HG02981 (cell line): ENCODE results near the gene ATAD3A.
"Not testable (repeated sequence)": the region's sequence is repeated elsewhere in the genome, so short reads cannot be mapped to it uniquely, and the experiment has no call there.

Experiments
- ATAC-seq: cut with Tn5 transposase; IDR thresholded peaks from one replicate; pipeline ENCODE4 v1.9.1; 2021; ENCODE audit warnings: mild to moderate bottlenecking, moderate library complexity; ENCODE audit not compliant: unreplicated experiment

ATAD3A gene

DNA sequence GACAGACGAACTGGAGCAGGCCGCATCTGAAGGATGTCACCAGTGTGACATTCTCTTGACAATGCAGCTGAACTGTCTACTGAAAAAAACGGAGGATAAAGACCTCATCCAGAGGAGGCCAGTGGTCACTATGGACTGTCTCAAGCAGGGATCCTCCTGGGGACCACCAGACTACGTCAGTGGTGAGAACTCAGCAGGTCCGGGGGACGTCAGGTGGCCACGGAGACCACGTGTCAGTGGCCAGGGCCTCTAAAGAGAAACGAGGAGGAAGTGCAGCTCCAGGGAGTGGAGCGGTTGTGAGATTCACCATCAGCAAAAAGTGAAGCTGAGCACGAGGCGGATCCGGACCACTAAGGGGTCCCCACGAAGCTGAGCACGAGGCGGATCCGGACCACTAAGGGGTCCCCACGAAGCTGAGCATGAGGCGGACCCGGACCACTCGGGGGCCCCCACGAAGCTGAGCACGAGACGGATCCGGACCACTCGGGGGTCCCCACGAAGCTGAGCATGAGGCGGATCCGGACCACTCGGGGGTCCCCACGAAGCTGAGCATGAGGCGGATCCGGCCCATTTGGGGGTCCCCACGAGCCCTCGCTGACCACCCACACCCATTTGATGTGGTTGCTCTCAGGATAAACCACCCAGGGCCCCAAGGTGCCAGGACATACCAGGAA, 42.0 kb downstream of the ATAD3A start:
- no peak for ATAC-seq

GRCh38 chr1:1554550-1554925, 42.6 kb downstream of the ATAD3A start:
- ATAC-seq: no peak

DNA sequence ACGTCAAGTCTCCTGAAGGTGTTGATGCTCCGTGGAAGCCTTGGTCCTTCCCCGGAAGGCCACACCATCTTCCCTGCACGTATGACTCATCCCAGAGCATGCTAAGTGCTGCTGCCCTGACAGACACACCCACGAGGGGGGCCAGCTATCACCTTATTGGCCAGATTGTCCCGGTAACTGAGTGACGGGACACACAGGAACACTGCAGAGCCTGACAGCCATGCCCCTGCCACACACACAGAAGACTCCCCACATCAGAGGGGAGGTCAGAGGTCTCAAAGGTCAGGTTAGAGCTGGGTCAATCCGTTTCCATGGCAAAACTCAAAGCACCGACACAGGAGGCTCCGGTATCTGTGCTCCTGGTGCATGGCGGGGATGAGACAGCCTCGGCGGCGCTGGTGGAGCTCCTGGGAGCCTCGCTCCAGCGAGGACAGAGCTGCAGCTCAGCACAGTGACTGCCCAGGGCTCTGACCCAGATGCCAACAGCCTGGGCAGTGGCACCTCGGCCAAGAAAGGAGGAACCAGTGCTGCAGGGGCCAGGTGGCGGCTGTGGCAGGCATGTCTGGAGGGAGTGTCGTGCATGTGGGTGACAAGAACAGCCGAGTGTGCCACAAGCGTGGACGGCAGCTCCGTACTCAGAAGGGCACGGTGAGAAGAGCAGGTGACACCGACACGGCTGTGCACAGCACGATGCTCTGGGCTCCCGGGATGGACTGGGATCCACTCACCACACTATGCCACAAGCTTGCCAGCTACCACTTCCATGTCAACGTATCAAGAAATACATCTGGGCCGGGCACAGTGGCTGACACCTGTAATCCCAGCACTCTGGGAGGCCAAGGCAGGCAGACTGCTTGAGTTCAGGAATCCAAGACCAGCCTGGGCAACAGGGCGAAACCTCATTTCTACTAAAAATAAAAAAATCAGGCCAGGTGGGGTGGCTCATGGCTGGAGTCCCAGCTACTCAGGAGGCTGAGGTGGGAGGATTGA, 43.3 kb downstream of the ATAD3A start:
- ATAC-seq: no peak

GRCh38 chr1:1556505-1556904, 44.5 kb downstream of the ATAD3A start:
- no peak for ATAC-seq

- not testable (repeated sequence) for ATAC-seq
Observed at GRCh38 chr1:1556961-1557360, 45.0 kb downstream of the ATAD3A start.

GRCh38 chr1:1557688-1558087, 45.7 kb downstream of the ATAD3A start:
- not testable (repeated sequence) for ATAC-seq

DNA sequence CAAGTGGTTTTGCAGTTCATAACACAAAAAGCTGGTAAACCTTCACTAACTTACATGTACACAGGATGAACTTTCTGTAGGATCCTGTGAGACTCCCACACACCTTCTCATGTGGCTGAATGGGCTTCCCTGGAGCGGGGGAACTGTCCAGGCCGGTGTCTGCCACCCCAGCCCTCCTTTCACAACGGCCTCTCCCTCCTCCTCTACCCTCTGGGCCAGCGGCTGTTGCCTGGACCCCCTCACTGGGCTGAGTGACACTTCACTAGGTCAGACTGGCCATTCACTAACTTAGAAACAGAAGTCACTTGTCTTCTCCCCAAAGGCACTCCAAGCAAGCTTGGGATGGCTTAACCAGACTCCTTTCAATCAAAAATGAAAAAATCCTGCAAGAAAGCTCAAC, 46.6 kb downstream of the ATAD3A start:
- ATAC-seq: no peak

GRCh38 chr1:1559066-1559465, 47.1 kb downstream of the ATAD3A start:
- ATAC-seq: no peak

DNA sequence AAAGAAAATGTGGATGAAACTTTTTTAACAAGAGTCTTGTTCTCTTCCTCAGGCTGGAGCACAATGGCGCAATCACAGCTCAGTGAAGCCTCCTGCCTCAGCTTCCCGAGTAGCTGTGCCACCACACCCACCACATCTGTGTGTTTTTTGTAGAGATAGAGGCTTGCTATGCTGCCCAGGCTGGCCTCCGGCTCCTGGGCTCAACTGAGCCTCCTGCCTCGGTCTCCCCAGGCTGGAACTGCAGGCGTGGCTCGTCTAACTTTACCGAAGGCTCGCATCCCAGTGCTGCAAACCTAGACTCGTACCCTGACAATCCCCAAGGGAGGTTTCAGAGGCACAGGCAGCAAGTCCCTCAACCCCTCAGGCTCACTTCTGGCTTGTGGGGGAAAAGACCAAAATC, 48.2 kb downstream of the ATAD3A start:
- ATAC-seq: no peak

DNA sequence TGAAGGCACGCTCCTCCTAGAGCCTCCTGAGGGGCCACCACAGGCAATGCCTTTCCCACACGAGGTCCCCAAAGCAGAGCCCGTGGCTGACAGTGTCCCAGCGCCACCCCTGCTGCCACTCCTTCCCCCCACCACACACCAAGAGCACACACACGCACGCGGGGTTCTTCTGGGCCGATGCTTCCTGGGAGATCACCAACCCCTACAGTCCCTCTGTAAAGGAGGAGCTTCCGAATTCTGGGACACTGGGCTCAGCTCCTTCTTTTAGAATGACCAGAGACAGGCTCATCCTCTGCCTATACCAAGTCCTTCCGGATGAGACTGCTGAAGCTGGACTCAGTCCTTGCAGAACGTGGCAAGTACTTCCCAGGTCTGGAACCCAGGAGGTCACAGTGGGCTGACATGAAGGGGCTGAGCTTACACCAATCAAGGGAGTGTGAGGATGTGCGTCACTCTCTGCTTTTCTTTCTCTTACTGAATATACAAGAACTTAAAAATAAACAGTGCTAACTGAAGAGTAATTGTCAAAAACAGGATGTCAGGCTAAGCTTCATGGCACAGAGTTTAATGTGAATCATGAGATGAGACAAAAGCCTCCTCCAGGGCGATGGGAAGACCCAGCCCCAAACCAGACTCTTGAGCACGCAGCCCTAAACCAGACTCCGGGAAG, 50.0 kb downstream of the ATAD3A start:
- ATAC-seq: no peak

DNA sequence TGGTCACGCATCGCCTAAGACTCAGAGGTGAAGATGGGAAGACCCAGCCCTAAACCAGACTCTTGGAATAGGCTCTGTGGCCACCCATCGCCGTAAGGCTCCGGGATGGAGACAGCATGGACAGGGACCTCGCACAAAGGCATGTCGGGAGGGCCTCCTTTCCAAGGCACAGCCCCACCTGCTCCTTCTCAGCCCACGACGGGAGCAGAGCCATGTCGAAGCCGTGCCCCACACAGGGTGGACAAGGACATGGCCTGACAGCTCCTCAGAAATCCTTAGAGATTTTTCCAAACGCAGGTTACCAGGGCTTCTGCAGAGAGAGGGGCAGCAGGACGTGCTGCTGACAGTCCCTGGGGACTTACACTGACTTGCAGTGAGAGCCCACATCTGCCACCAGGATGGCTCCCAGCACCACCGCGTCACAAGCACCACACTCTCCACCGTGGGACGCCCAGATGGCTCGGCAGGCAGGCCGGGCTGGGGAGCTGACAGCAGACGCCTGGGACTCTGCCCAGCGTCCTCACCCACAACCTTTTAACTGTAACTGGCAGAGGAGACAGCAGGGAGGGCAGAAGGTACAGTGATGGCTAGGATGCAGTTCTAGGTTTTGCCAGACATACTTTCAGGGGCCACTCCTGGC, 50.7 kb downstream of the ATAD3A start:
- ATAC-seq: no peak

- no peak for ATAC-seq
Observed at GRCh38 chr1:1563688-1564087, 51.7 kb downstream of the ATAD3A start.

DNA sequence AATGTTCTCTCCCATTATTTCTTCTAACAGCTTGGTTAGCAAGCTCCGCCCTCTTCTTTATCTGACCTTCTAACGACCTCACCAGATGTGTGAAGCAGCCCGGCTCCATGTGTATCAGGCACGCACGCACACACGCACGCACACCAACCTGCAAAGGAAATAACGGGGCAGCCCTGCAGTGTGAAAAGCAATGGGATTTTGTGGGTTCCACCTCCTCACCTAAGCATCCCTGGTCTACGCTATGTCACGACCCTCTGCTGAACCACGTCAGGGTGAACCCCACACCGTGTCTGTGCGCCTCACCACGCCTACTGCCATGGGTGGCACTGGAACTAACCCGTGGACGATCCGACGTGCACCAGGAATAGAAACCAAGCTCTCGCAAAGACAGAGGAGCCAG, 52.3 kb downstream of the ATAD3A start:
- ATAC-seq: no peak

DNA sequence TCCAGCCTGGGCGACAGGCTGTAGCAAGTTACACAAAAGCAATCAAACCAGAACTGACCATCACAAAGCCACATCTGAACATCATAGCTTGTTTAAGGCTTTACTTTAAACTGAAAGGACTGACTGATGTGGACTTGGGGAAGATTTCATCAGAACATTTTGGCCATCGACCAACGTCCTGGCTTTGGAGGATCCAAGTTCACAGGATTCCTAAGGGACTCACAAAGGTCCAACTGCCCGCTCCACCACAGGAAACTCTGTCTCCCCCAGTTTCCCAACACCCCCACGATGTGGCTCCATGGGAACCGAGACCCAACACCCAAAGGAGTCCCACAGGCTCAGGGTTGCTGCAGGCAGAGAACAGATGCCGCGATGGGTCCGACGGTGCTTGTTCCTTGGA, 53.4 kb downstream of the ATAD3A start:
- no peak for ATAC-seq

DNA sequence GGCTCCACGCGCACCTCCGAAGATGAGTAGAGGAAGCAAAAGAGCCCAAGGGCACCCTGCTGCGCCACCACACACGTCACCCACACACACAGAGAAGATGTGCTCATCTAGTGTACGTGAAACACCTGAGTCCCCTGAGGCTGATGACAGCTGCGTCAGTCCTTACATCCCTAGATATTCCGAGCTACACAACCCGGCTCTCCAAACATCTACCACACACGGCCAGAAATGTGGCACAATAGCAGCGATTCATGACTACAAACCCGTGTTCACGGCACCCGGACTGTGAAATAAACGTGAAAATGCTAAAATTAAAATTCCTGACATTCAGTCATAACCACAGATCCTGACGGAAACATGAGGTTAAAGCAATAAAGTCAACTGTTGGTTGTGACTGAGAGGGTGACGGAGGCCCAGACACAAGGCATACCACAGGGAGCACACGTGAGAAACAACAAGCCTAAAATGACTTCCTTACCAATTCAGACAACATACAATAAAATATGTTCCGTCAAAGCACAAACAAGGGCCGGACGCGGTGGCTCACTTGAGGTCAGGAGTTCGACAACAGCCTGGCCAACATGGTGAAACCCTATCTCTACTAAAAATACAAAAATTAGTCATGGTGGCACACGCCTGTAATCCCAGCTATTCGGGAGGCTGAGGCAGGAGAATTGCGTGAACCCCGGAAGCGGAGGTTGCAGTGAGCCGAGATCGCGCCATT, 55.4 kb downstream of the ATAD3A start:
- no peak for ATAC-seq

DNA sequence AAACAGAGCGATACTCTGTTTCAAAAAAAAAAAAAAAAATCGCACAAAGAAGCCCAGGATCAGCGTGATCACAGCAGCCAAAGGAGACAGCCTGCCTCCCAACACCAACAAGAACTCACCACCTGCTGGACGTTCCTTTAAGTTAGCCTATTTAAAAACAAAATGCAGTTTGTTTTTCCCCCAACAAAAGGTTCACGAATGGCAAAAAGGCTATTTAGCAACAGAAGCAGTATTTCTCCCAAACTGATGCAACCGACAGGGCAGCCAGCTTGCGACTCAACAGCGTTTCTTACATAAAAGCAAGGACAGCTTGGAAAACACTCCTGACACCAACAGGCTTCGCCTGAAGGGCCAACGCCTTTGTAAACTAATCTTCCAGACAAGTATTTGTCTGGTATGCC, 55.9 kb downstream of the ATAD3A start:
- no peak for ATAC-seq

DNA sequence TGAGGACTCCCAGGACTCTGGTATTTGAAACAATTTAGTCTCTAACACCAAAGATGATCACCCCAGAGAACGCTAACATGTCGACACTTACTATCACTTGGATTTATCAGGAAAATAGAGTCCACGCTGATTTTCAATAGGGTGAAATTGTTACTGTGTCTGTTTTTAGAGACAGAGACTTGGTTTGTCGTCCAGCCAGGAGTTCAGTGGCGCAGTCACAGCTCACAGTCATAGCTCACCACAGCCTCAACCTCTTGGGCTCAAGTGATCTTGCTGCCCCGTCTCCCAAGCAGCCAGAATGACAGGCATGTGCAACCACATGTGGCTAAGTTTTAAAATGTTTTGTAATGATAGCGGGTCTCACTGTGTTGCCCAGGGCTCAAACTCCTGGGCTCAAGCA, 57.4 kb downstream of the ATAD3A start:
- ATAC-seq: no peak

GRCh38 chr1:1573843-1574720, 62.1 kb downstream of the ATAD3A start:
- peak; percentile 69 for ATAC-seq

DNA sequence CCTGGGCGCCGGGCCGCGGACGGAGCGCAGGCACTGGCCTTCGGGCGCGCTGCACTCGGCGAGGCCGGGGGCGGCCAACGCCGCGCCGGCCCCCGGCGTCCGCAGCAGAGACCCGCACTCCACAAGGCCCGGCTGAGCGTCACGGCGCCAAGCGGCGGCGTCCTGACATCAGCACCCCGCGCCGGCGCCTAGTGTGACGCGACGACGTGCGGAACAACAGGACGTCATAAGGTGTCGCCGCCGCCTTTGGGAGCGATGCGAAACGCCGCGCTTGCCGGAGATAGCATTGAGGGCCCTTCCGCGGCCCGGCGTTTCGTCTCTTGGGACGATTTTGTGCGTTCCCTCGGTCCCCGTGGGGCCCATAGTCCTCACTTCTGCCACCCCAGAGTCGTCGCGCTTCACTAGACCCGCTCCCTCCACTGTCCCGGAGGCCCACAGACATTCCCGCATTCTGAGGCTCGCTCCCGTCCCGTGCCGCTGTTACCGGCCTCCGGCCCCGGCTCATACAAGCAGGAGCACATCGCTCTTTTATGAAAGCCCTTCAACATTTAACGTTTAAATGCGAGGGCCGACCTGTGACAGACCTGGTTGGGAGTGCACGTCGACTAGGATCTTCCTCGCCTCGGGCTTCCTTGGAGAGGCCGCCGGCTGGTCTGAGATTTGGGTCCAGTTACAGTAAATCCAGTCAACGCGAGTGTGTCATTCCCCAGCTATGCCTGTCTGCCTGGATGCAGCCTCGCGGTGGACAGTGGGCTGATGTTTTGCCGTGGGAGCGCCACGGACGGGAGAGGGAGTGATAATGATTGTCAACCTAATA, 63.0 kb downstream of the ATAD3A start, which contains the start of gene SSU72:
TSS of gene SSU72 (minus strand) at position 143 of the 817 bp plus-strand sequence. CDS start 306 bp downstream, outside the sequence.
- ATAC-seq: peak; percentile 78
